ENCODE data around the gene PRORP.

DNA sequence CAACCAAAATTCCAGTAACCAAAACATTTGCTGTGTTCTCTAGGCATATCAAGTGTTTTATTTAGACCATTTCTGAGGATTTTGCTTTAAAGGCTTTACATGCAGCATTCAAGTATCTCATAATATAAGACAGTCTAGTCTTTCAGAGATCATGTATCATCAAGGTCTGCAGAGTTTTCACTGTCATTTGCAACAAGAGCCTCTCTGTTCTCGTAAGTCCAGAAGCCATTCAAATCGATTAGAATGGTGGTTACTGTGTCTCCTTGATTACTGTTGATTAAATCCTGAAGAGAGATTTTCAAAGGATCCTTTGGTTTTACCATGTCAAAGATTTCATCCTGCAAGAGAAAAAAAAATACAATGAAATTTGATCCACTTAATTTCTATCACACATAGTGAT lies 36.9 kb upstream of the PRORP start:
- TF ChIP-seq MAX (IDR thresholded peaks at IDR 0.05) (no peak), TAF1 (IDR thresholded peaks at IDR 0.05; ENCODE audit: low read depth) (no peak), YY1 (IDR thresholded peaks at IDR 0.05; ENCODE audit: low read depth) (no peak), EGR1 (IDR thresholded peaks at IDR 0.05) (no peak), EP300 (IDR thresholded peaks at IDR 0.05; ENCODE audit: borderline replicate concordance) (no peak), RAD21 (IDR thresholded peaks at IDR 0.05; ENCODE audit: low read depth) (no peak), TEAD4 (IDR thresholded peaks at IDR 0.05) (no peak), CREB1 (IDR thresholded peaks at IDR 0.05; ENCODE audit: low read depth) (no peak), NFIC (IDR thresholded peaks at IDR 0.05) (no peak)
- TF ChIP-seq, protein P1, sequence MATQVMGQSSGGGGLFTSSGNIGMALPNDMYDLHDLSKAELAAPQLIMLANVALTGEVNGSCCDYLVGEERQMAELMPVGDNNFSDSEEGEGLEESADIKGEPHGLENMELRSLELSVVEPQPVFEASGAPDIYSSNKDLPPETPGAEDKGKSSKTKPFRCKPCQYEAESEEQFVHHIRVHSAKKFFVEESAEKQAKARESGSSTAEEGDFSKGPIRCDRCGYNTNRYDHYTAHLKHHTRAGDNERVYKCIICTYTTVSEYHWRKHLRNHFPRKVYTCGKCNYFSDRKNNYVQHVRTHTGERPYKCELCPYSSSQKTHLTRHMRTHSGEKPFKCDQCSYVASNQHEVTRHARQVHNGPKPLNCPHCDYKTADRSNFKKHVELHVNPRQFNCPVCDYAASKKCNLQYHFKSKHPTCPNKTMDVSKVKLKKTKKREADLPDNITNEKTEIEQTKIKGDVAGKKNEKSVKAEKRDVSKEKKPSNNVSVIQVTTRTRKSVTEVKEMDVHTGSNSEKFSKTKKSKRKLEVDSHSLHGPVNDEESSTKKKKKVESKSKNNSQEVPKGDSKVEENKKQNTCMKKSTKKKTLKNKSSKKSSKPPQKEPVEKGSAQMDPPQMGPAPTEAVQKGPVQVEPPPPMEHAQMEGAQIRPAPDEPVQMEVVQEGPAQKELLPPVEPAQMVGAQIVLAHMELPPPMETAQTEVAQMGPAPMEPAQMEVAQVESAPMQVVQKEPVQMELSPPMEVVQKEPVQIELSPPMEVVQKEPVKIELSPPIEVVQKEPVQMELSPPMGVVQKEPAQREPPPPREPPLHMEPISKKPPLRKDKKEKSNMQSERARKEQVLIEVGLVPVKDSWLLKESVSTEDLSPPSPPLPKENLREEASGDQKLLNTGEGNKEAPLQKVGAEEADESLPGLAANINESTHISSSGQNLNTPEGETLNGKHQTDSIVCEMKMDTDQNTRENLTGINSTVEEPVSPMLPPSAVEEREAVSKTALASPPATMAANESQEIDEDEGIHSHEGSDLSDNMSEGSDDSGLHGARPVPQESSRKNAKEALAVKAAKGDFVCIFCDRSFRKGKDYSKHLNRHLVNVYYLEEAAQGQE (IDR thresholded peaks at IDR 0.05; ENCODE audit: low read depth) = no peak
- TF ChIP-seq, protein P2, sequence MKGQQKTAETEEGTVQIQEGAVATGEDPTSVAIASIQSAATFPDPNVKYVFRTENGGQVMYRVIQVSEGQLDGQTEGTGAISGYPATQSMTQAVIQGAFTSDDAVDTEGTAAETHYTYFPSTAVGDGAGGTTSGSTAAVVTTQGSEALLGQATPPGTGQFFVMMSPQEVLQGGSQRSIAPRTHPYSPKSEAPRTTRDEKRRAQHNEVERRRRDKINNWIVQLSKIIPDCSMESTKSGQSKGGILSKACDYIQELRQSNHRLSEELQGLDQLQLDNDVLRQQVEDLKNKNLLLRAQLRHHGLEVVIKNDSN (IDR thresholded peaks at IDR 0.05) = no peak
